Measurements from ENCODE around the gene UHRF1. TPM values are rescaled to one million over a fixed set of nuclear protein-coding genes. Genes with fewer than 3 reads are reported as not detected.
"Not testable (repeated sequence)": the region's sequence is repeated elsewhere in the genome, so short reads cannot be mapped to it uniquely, and the experiment has no call there.

UHRF1 gene
- total RNA-seq, 1 donor from 2014 or later, result 0.90 TPM

- H3K27me3 ChIP-seq, result no peaks in the 10 kb centered on the region
- no peak for TF ChIP-seq CTCF (IDR thresholded peaks at IDR 0.05)
Measured at GRCh38 chr19:4933528-4933927, 24.2 kb downstream of the UHRF1 start.

DNA sequence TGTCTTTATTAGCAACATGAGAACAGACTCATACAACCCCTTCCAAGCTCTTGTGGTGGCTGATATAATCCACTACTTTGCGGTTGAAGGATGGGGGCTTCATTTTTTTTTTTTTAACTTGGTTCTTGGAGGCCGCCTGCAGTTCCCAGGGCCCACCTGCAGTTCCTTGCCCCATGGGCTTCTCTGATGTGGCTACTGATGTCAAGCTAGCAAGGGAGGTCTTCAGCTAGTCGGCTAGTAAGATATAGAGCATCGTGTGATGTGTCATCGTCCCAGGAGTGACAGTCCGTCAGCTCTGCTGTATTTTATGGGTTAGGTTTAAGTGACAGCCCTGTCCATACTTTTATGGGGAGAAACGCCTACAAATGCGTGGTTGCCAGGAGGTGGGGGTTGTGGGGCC is 26.1 kb downstream of the UHRF1 start:
- Histone ChIP-seq H3K27ac (no peak overlapping the region), H3K4me3 (no peak overlapping the region), H3K9me3 (no peaks in the 10 kb centered on the region), H3K4me1 (no peaks in the 10 kb centered on the region), H3K36me3 (no peaks in the 10 kb centered on the region), H3K27me3 (no peaks in the 10 kb centered on the region)
- intact Hi-C loops (cut with DNase I), result no loop called here
- ATAC-seq, result no peak
- TF ChIP-seq CTCF (IDR thresholded peaks at IDR 0.05), result no peak
- DNase-seq, result no peak

More at GRCh38 chr19:4933528-4933927, 24.2 kb downstream of the UHRF1 start:
- H3K4me1 ChIP-seq, result no peaks in the 10 kb centered on the region
- no peak overlapping the region for H3K4me3 ChIP-seq
- peak; percentile 65 for ATAC-seq
- H3K27ac ChIP-seq, result no peak overlapping the region
- intact Hi-C loops (cut with DNase I), result no loop called here
- no peaks in the 10 kb centered on the region for H3K36me3 ChIP-seq
- H3K9me3 ChIP-seq, result no peaks in the 10 kb centered on the region
- no peak for DNase-seq

DNA sequence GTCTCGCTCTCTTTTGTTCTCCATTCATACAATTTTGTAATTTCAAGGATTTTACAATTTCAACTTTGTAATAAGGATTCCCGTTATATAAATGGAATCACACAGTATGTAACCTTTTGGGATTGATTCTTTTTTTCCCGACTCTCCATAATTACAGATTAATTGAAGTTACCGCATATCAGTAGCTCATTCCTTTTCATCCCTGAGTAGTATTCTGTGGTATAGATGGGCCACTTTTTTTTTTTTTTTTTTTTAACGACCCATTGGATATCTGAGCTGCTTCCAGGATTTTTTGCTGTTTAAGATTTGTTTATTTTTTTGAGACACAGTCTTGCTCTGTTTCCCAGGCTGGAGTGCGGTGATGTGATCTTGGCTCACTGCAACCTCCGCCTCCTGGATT is 27.8 kb downstream of the UHRF1 start:
- H3K4me3 ChIP-seq, result no peak overlapping the region
- no peaks in the 10 kb centered on the region for H3K9me3 ChIP-seq
- no peak for DNase-seq
- H3K4me1 ChIP-seq, result no peaks in the 10 kb centered on the region
- TF ChIP-seq CTCF (IDR thresholded peaks at IDR 0.05), result no peak
- H3K36me3 ChIP-seq, result no peaks in the 10 kb centered on the region
- no peaks in the 10 kb centered on the region for H3K27me3 ChIP-seq
- no peak overlapping the region for H3K27ac ChIP-seq
- intact Hi-C loops (cut with DNase I), result no loop called here
- no peak for ATAC-seq

DNA sequence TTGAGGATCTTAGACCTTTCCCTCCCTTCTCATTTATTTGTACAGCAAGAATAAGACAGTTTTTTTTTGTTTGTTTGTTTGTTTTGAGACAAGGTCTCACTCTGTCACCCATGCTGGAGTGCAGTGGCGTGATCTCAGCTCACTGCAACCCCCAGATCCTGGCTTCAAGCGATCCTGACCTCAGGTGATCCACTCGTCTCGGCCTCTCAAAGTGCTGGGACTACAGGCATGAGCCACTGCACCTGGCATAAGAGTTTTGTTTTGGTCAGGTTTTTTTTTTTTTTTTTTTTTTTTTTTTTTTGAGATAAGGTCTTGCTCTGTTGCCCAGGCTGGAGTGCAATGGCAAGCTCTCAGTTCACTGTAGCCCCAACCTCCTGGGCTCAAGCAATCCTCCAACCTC is 29.2 kb downstream of the UHRF1 start:
- H3K27ac ChIP-seq; DNase-seq; ATAC-seq; H3K27me3 ChIP-seq; intact Hi-C loops (cut with DNase I); H3K36me3 ChIP-seq; H3K4me3 ChIP-seq; H3K9me3 ChIP-seq; H3K4me1 ChIP-seq: not testable (repeated sequence)

- Histone ChIP-seq H3K27ac (no peak overlapping the region), H3K36me3 (no peaks in the 10 kb centered on the region), H3K4me1 (no peaks in the 10 kb centered on the region), H3K4me3 (no peak overlapping the region), H3K9me3 (no peaks in the 10 kb centered on the region), H3K27me3 (no peaks in the 10 kb centered on the region)
- ATAC-seq (peak; percentile 43), DNase-seq (no peak)
- intact Hi-C loops (cut with DNase I), result no loop called here
- no peak for TF ChIP-seq CTCF (IDR thresholded peaks at IDR 0.05)
Measured at GRCh38 chr19:4939466-4939865, 30.2 kb downstream of the UHRF1 start.

GRCh38 chr19:4941638-4942169 is 32.4 kb downstream of the UHRF1 start:
- H3K4me3 ChIP-seq; DNase-seq; intact Hi-C loops (cut with DNase I); H3K27ac ChIP-seq; H3K27me3 ChIP-seq; H3K36me3 ChIP-seq; H3K4me1 ChIP-seq; H3K9me3 ChIP-seq: not testable (repeated sequence)
- ATAC-seq, result peak; percentile 9

DNA sequence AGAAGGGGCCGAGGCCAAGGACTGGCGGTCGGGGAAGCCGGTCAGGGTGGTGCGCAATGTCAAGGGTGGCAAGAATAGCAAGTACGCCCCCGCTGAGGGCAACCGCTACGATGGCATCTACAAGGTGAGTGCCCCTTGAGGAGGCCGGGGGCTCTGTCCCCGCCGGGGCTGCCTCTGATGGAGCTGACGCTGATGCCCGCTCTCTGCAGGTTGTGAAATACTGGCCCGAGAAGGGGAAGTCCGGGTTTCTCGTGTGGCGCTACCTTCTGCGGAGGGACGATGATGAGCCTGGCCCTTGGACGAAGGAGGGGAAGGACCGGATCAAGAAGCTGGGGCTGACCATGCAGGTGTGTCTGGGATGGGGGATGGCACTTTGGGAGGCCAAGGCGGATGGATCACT is 41.3 kb downstream of the UHRF1 start:
- DNase-seq; H3K4me3 ChIP-seq; H3K27ac ChIP-seq; H3K36me3 ChIP-seq; H3K27me3 ChIP-seq; H3K4me1 ChIP-seq; intact Hi-C loops (cut with DNase I); H3K9me3 ChIP-seq: not testable (repeated sequence)
- peak; percentile 59 for ATAC-seq

Measured in upper lobe of right lung (tissue), 1 donor.